ENCODE data around the gene FAM169A. TPM values are rescaled to one million over a fixed set of nuclear protein-coding genes. Genes with fewer than 3 reads are reported as not detected.
A peak's percentile ranks its signal among the peaks of the same experiment; 100 is the strongest.

The FAM169A gene
- total RNA-seq, 1 donor from 2014 or later: 12.1 TPM

DNA sequence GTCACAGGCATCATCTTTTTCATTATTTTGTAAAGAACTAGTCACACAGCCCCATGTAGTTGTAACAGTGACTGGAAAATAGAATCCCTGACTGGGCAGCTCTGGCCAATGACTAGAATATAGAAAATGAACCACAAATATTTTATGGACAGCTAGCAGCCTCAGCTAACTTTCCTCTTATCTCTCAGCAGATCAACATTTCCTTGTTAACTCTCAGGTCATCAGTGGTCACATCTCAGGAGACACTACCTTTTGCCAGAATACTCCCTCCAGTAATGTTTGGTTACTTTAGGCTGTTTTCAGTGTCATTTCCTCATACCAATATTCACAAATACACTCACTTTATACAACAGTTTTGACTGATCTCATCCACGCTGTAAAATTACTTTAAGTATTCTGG lies 43.9 kb downstream of the FAM169A start:
- H3K36me3 ChIP-seq (ENCODE audit: control insufficient read depth, insufficient read depth, low read length): no peaks in the 10 kb centered on the region
- no peak for DNase-seq (ENCODE audit: low read depth)

GRCh38 chr5:74816875-74817274 lies 49.3 kb downstream of the FAM169A start:
- DNase-seq (ENCODE audit: low read depth) (no peak), FAIRE-seq (no peak)
- Histone ChIP-seq H3K4me3 (ENCODE audit: low read depth, low read length) (no peak overlapping the region), H3K27me3 (ENCODE audit: control insufficient read depth, insufficient read depth, low read length) (no peaks in the 10 kb centered on the region), H3K36me3 (ENCODE audit: control insufficient read depth, insufficient read depth, low read length) (no peaks in the 10 kb centered on the region)
- no peak for TF ChIP-seq CTCF (IDR thresholded peaks at IDR 0.05; ENCODE audit: insufficient read depth, low read length, severe bottlenecking)

More for the DNA sequence above, 43.9 kb downstream of the FAM169A start:
- no peak for TF ChIP-seq CTCF (IDR thresholded peaks at IDR 0.05; ENCODE audit: insufficient read depth, low read length, severe bottlenecking)
- no peak for FAIRE-seq
- Histone ChIP-seq H3K4me3 (ENCODE audit: low read depth, low read length) (no peak overlapping the region), H3K27me3 (ENCODE audit: control insufficient read depth, insufficient read depth, low read length) (no peaks in the 10 kb centered on the region)

GRCh38 chr5:74810915-74811314 lies 55.3 kb downstream of the FAM169A start:
- FAIRE-seq: peak; percentile 18
- Histone ChIP-seq H3K27me3 (ENCODE audit: control insufficient read depth, insufficient read depth, low read length) (no peaks in the 10 kb centered on the region), H3K36me3 (ENCODE audit: control insufficient read depth, insufficient read depth, low read length) (no peaks in the 10 kb centered on the region), H3K4me3 (ENCODE audit: low read depth, low read length) (no peak overlapping the region)
- DNase-seq (ENCODE audit: low read depth): peak; percentile 95
- TF ChIP-seq CTCF (IDR thresholded peaks at IDR 0.05; ENCODE audit: insufficient read depth, low read length, severe bottlenecking): no peak

DNA sequence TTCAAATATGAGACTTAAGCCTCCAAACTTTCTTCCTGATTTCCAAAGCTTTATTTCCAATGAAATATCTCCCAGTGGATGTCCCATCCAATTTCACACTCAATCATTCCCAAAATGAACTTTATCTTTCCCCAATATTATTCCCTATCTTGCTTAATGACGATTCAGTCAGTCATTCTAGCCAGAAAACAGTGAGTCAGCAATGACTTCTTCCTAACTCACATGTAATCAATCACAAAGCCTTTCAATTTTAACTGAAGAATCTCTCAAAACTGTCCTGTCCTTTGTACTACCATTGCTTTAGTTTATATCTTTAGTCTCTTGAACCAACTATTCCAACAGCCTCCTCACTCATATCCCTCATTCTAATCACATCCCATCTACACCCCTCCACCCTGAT lies 64.2 kb downstream of the FAM169A start:
- TF ChIP-seq CTCF (IDR thresholded peaks at IDR 0.05; ENCODE audit: insufficient read depth, low read length, severe bottlenecking): no peak
- DNase-seq (ENCODE audit: low read depth) (peak; percentile 64), FAIRE-seq (no peak)
- H3K27me3 ChIP-seq (ENCODE audit: control insufficient read depth, insufficient read depth, low read length): no peaks in the 10 kb centered on the region
- peaks cover 2% of the 10 kb centered on the region for H3K36me3 ChIP-seq (ENCODE audit: control insufficient read depth, insufficient read depth, low read length)
- no peak overlapping the region for H3K4me3 ChIP-seq (ENCODE audit: low read depth, low read length)

DNA sequence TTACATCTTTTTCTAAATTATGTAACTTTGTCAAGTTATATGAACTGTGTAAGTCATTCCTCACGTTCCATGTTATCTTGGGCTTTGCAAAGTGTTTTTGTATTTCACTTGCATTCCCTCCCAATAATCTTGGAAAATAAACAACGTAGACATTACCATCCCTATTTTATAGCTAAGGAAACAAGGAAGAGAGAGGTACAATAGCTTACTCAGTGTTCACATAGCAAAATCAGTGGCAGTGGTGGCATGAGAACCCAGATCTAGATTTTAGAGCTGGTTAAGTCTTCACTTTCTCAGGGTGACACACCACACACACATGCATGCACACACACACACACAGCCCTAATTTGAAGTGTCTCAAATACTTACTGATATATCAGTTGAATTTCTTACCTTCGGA lies 65.0 kb downstream of the FAM169A start:
- H3K4me3 ChIP-seq (ENCODE audit: low read depth, low read length): no peak overlapping the region
- FAIRE-seq (no peak), DNase-seq (ENCODE audit: low read depth) (no peak)
- no peak for TF ChIP-seq CTCF (IDR thresholded peaks at IDR 0.05; ENCODE audit: insufficient read depth, low read length, severe bottlenecking)
- H3K27me3 ChIP-seq (ENCODE audit: control insufficient read depth, insufficient read depth, low read length): no peaks in the 10 kb centered on the region
- peaks cover 2% of the 10 kb centered on the region for H3K36me3 ChIP-seq (ENCODE audit: control insufficient read depth, insufficient read depth, low read length)

All from bronchial epithelial cell (primary cell).